HG02798 (cell line): ENCODE measurements around the gene DMRTC1.
"Not testable (repeated sequence)": the region's sequence is repeated elsewhere in the genome, so short reads cannot be mapped to it uniquely, and the experiment has no call there.

ENCODE experiments used
- ATAC-seq: cut with Tn5 transposase; IDR thresholded peaks from one replicate; pipeline ENCODE4 v1.9.1; 2021; ENCODE audit warnings: mild to moderate bottlenecking; ENCODE audit not compliant: unreplicated experiment, poor library complexity

DMRTC1 gene, protein sequence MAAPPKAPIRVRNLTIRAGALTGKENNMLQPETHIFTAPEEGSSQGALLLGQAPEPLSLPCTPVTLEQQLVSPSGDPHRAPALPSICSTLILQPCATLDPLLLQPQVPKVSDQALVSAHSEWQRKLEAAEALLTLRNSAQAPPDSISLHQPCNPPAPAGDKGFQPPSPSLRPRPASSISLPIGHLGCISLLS

DNA sequence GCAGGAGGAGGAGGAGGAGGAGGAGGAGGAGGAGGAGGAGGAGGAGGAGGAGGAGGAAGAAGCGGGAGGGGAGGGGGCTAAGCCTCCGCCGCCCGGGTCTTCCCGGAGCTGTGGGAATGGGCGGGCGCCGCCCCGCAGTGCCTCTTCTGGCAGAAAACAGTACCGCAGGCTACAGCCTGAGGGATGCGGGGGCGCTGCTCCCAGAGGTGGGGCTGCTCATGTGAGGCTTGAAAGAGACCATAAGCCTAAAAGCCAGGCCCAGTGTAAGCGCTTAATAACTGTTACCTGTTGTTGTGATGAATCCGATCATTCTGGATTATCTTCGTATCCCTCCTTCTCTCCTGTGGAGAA lies at the start of gene DMRTC1:
Gene DMRTC1 (minus strand): TSS at position 19 of the 351 bp plus-strand sequence. CDS start 68,143 bp downstream, outside the sequence.
- ATAC-seq, result peak; percentile 70

DNA sequence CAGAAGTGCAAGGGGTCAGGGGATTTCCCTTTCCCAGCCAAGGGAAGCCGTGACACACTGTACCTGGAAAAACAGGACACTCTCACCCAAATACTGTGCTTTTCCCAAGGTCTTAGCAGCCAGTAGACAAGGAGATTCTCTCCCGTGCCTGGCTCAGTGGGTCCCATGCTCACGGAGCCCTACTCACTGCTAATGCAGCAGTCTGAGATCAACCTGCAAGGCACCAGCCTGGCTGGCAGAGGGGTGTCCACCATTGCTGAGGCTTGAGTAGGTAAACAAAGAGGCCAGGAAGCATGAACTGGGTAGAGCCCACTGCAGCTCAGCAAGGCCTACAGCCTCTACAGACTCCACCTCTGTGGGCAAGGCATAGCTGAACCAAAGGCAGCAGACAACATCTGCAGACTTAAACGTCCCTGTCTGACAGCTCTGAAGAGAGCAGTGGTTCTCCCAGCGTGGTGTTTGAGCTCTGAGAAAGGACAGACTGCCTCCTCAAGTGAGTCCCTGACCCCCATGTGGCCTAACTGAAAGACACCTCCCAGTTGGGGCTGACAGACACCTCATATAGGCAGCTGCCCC lies 37.3 kb upstream of the DMRTC1 start:
- ATAC-seq, result not testable (repeated sequence)

DNA sequence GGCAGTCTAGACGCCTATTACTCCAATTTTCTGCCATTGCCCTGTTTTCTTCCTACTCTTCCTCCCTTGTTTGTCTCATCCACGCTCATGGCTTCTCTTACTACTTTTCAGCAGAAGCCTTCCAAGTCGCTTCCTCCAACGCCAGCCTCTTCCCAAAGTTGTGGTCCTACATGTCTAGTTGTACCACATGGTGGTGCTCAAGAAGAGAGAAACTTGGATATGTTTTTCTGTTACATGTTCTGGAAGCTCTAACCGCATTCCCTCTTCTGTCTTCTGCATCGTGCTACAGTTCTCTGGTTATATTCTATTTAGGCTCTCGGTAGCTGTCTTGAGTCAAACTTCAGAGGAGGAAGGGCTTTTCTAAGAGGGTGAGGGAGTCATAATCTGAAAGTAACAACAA lies 31.2 kb upstream of the DMRTC1 start:
- ATAC-seq, result not testable (repeated sequence)

DNA sequence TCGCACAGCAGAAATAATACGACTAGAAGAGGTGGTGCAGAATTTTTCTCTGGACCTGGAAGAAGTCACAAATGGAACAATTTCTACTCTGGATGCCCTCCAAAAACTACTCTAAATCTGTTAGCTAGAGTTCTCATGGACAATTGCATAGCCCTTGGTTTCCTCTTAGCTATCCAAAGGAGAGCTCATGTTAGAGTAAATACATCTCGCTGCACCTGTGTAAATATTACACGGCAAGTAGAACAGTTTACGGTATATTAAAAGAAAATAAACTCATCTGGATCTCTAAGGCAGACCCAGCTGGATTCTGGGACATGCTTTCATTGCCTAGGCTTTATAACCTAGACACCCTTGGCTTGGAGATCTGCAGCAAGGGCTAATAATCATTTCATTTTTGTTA lies 28.2 kb upstream of the DMRTC1 start:
- ATAC-seq, result not testable (repeated sequence)

DNA sequence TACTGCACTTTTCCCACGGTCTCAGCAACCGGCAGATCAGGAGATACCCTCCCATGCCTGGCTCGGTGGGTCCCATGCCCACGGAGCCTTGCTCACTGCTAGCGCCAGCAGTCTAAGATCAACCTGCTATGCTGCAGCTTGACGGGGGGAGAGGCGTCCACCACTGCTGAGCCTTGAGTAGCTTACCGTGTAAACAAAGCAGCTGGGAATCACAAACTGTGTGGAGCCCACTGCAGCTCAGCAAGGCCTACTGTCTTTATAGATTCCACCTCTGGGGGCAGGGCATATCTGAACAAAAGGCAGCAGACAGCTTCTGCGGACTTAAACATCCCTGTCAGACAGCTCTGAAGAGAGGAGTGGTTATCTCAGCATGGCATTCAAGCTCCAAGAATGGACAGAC lies 16.3 kb upstream of the DMRTC1 start:
- ATAC-seq, result not testable (repeated sequence)

DNA sequence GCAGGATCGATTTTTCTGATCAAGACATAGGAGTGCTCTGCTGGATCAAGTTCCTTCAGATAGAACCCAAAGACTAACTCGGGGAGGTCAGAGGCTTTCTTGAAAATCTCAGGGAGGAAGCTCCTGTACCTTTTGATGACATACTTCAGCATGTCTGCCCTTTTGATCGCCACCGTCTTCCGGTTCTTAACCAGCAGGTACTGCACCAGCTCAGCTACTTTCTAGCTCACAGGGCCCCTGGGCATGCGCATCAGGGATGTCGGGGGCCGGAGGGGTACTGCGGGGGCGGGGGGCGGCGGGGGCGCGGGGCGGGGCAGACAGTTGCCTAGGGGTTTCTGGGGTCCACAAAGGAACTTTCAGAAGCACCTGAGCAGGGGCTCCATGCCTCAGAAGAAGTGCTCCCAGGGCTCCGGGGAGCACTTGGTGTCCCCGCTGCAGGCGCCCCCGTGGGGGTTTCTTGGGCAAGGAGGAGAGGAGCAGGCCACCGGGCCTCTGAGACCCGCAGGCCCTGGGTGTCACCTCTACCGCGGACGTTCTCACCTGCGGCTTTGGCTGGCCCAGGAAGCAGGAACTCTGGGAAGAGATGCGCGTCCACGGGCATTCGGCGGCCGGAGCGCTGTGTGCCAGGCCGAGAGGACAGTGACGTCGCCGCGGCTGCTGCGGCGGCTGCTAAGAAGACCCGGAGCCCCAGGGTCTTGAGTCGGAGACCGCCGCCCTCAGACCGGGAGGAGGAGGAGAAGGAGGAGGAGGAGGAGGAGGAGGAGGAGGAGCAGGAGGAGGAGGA lies 410 bp downstream of the DMRTC1 start:
- ATAC-seq, result peak; percentile 64

DNA sequence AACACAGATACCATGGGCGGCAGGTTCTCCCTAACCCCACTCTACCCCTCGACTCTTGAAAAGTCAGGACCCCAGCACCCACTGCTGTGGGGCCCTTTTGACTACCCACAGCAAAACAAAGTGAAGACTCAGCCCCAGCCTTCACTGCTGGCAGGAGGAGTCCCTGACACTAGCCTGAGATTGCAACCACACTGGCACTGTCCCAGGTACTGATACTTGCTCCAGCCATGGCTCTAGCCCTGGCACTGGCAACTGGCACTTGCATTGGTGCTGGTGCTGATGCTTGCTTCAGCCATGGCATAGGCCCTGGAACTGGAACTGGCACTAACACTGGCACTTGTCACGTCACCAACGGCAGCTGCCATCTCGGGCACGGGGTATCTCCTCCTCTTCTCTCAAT lies 1.4 kb downstream of the DMRTC1 start:
- ATAC-seq, result not testable (repeated sequence)

DNA sequence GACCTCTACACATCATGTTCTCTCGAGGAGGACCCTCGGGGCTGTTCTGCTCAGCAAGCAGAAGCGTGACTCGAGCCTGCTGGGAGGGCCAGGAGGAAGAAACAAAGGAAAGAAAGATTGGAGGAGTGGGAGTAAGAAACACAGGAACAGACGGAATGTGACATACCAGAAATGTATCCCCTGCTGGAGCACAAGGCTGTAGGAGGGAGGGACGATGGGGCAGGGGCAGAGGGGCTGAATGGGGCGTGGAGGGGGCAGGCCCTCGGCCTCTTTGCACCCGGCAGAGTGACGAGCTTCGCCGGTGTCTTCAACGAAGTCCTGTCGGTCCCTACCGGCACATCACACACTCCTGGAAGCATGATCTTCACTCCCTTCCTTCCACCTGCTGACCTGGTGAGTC lies 5.7 kb downstream of the DMRTC1 start, which contains the start of gene FAM236A:
Gene FAM236A (plus strand): TSS at position 301 of the 400 bp plus-strand sequence. CDS start 57 bp downstream, at position 358.
- ATAC-seq, result not testable (repeated sequence)

DNA sequence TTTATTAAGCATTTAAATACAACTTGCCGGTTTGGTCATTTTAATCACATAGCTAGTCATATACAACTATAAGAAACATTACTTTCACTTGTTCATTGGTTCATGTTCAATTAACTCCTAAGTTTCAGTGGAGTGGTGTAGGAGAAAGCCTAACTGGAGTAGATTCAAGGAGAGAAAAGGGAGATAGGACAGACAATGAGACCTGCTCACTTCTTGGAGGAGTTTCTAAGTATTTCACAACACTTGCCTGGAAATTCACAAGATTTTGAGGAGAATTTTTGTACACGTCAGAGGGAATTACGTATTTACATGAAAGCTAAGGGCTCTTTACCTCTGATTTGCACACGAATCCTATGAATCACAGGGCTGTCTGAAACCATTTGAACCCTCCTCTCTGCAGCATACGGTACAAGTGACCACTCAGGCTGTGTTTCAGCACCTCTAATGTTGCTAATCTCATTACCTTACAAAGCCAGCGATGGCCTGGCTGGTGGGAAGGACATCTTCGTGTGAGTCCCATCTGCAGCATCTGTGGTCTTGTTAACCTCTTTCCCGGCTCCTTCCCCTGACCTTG lies 6.7 kb downstream of the DMRTC1 start:
- ATAC-seq, result not testable (repeated sequence)

DNA sequence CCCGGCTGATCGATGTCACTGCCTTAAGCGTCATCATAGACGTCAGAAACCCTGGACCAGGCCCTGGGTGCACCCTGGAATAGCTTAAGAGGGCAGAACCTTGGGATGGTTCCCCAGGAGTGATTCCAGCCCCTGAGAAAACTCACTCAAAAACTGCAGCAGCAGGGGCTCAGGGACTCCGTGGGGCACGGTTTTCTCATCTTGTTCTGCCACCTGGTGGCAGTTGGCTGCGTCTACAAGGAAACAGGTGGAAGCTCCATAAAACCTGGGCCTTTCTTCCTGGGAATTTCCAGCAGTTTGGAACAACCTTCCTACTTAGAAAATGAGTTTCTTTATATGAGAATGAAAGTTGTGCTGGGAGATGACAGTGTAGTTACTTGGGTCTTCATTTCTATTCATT lies 7.2 kb downstream of the DMRTC1 start:
- not testable (repeated sequence) for ATAC-seq

DNA sequence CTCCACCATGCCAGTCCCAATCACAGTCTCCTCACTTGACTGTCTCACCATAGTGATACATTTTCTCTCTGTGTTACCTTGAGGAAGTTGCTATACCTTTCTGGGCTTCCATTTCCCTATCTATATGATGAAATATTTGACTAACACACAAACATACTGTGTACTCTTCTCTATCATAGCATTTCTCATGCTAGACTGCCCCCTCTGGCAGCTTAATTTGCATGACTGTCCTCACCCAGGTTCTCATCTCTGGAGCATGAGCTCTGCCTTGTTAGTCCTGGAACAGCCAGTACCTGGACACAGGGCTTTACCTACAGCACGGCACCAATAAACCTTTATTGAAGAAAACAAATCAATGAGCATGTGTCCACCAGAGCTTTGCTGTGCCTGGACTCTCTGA lies 11.4 kb downstream of the DMRTC1 start:
- not testable (repeated sequence) for ATAC-seq

DNA sequence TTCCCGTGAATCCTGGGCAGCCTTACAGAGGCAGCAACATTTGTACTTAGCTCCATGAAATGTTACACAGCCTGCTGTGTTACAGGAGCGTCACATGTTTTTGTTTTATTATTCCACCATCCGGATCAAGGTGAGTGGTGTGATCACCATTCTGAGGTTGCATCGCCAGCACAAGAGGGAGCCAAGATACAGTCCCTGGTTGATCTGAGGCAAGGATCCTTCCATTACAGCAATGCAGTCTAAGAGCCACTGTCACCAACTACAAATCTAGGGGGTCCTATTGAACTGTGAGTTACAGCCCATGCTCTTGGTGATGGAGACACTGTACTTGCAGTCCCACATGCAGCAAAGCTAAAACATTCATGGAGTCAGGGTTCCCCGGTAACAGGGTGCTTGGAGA lies 27.5 kb downstream of the DMRTC1 start:
- ATAC-seq, result not testable (repeated sequence)

DNA sequence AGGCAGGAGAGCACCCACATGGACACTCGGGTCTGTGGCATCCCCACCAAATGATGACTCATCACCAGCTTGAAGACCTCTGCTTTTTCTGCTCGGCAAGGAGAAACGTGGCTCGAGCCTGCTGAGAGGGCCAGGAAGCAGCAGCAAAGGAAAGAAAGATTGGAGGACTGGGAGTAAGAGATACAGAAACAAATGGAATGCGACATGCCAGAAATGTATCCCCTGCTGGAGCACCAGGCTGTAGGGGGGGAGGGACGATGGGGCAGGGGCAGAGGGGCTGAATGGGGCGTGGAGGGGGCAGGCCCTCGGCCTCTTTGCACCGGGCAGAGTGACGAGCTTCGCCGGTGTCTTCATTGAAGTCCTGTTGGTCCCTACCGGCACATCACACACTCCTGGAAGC lies 31.3 kb downstream of the DMRTC1 start, which contains the start of gene FAM236C:
Gene FAM236C (plus strand): TSS at position 301 of the 400 bp plus-strand sequence. CDS start 100 bp downstream, outside the sequence.
- ATAC-seq, result not testable (repeated sequence)

- ATAC-seq, result not testable (repeated sequence)
Observed at GRCh38 chrX:72889740-72890139, 53.9 kb downstream of the DMRTC1 start.

DNA sequence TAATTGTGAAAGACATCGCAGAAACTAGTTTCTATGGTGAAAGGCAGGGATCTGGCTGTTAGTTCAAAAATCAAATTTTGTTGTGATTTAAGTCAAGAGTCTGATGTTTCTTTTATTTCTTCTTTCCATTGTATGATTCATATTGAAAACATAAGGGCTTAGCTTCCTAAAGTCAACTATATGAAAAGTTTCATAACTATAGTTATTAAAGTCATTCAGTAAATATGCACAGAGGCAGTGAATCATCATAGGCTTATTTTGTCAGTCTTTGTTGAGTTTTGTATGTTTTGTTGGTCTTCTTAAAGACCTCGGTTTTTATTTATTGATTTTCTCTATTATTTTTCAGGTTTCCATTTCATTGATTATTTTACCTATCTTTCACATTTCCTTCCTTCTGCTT lies 60.7 kb downstream of the DMRTC1 start:
- ATAC-seq, result not testable (repeated sequence)

GRCh38 chrX:72837532-72837931 lies 106.1 kb downstream of the DMRTC1 start:
- not testable (repeated sequence) for ATAC-seq

DNA sequence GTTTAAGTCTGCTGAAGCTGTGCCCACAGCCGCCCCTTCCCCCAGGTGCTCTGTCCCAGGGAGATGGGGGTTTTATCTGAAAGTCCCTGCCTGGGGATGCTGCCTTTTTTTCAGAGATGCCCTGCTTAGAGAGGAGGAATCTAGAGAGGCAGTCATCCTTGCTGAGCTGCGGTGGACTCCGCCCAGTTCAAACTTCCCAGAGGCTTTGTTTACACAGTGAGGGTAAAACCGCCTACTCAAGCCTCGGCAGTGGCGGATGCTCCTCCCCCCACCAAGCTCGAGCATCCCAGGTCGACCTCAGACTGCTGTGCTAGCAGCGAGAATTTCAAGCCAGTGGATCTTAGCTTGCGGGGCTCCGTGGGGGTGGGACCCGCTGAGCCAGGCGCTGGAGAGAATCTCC lies 112.9 kb downstream of the DMRTC1 start:
- ATAC-seq, result not testable (repeated sequence)
